ENCODE data around the gene IGSF3.
"Not testable (repeated sequence)": the region's sequence is repeated elsewhere in the genome, so short reads cannot be mapped to it uniquely, and the experiment has no call there.

IGSF3 gene

GRCh38 chr1:116658645-116659044 lies 8.9 kb downstream of the IGSF3 start:
- not testable (repeated sequence) for DNase-seq

- not testable (repeated sequence) for DNase-seq
These were observed 9.7 kb downstream of the IGSF3 start for GRCh38 chr1:116657836-116658235.

GRCh38 chr1:116654351-116654750 lies 13.2 kb downstream of the IGSF3 start:
- DNase-seq: no peak

DNA sequence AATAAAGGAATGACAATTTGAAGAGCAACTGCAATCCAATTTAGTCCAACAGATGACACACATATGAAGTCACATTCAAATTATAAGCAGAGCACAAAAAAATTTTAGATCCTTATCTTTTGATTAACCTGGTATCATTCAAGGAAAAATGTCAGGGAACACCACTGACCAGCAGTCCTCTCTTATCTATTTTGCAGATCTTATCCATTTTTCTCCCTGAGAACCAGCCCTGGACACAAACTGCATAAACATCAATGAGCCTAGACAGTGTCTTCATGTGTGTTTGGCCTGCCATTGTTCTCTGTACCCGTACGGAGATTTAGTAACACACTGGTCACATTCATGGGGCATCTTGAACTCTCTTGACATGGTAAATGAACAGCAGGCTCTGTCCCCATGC lies 14.9 kb downstream of the IGSF3 start:
- not testable (repeated sequence) for DNase-seq

DNA sequence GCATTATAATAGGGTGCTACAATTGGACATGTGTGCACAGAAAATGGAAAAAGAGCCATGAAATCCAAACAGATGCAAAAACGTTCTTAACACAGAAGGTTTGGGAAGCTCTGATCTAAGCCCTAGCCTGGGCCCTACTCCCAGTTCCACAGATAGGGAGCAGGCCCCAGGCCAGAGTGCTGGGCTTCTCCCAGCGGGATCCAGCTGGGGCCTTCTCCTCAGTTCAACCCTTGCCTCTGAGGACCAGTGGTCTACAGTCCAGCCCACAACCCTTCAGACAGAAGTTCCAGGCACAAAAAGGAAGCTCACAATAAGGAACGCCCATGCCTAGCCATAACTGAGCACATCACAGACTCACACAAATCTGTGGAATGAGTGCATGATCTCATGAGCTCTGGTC lies 16.8 kb downstream of the IGSF3 start:
- not testable (repeated sequence) for DNase-seq

- not testable (repeated sequence) for DNase-seq
These were observed 18.5 kb downstream of the IGSF3 start for GRCh38 chr1:116649041-116649440.

DNA sequence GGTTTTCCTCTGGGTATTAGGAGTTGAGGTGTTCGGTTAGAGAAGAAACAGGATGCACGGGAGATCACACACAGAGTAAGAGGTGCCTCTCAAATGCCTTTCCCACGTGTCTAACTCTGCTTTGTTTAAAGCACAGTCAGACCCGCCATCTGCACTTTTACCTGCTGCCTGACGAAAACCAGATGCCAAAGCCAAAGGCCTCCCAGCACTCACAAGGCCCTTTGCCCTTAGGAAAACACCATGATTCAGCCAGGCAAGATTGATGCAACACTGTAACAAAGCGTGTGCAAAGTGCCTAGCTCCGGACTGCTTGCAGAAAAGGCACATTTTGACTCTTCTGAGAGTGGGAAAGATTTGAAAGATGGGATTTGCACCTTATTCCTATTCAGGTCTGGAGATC lies 19.2 kb downstream of the IGSF3 start:
- DNase-seq: not testable (repeated sequence)

GRCh38 chr1:116647186-116647585 lies 20.3 kb downstream of the IGSF3 start:
- DNase-seq: not testable (repeated sequence)

DNA sequence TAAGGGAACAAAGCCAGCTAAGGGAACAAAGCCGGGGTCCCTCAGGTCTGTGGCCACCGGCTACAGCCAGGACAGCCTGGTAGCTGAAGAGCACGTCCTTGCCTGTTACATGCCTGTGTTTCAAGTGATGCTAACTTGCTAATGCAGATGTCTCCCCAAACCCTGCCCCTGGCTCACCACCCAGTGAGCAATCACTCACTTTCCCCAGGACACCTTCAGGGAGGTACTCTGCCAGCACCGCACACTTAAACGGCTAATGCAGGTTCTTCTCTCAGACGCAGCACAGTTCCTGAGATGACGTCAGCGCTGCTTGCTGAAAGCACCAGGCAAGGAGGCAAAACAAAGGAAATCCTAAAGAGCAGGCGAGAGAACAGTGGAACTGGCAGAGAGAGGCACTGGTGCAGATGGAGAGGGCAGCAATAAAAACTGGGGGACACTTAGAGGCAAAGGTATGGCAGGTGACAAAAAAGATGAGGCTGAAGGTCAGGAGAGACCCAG lies 20.8 kb downstream of the IGSF3 start:
- not testable (repeated sequence) for DNase-seq

DNA sequence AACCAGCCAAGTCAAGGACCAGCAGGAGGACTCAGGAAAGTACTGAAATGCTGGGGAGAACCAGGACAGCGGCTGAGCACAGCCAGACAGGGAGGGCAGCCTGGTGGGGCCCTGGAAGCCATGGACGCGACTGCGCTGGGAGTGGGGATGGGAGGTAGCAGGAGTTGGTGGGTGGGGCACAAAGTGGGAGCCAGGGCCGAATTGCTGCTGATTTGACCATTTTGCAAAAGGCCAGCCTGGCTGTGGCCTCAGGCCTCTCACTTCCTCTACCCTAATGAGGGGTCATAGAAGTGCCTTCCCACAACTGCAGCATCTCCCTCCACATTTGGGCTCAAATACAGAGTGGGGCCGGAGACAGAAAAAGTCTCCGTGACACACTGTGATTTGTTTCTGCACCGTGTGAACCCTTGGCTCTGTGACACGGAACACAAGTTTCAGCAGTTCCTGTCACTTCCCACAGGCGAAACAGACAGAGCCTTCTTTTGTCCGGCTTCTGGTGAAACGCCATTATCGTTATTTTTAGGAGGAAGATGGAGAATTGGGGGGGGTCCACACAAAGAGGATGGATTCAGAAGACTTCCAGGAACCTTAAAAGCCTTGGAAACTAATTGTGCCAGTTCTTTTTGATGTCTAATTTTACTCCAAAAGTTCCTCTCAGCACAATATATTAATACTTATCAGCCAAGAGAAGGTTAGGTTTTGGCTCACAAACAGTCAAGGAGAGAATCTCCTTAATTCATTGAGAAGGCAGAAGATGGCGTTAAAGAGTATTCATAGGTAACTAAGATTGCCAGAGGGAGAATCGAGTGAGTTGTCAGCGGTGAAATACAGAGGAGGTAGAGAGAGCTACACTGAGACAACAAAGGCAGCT lies 21.5 kb downstream of the IGSF3 start:
- not testable (repeated sequence) for DNase-seq

DNA sequence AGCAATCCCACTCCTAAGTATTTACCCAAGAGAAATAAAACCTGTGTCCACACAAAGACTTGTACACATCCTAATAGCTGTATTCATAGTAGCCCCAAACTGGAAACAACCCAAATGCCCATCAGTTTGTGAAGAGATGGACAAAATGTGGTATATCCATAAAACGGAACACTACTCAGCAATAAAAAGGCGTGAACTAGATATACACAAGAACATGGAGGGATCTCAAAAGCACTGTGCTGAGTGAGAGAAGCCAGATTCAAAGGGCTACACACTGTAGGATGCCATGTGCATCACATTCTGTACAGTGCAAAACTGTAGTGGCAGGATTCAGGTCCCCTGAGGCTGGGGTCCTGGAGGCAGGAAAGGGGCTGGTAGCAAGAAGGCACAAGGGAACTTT lies 22.5 kb downstream of the IGSF3 start:
- DNase-seq: not testable (repeated sequence)

DNA sequence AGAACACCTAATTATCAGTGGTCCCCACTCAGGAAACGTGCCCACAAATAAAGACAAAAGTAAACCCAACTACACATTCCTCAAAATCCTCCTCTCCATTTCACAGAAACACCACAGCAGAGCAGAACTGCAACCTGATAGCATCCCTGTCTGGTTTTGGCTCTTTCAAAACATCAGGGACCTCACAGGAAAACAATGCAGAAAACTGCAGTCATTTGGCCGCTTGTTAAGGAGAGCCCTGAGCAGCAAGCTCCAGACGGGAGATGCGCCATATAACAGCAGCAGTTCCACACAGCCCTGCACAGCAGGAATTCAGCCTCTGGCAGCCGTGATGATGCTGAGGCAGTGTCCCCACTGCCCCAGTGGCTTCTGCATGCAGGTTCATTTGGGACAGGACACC lies 23.4 kb downstream of the IGSF3 start:
- DNase-seq: not testable (repeated sequence)

- not testable (repeated sequence) for DNase-seq
These were observed 24.2 kb downstream of the IGSF3 start for GRCh38 chr1:116643281-116643751.

- not testable (repeated sequence) for DNase-seq
These were observed 24.9 kb downstream of the IGSF3 start for GRCh38 chr1:116642311-116643280.

- not testable (repeated sequence) for DNase-seq
These were observed 29.9 kb downstream of the IGSF3 start for GRCh38 chr1:116637583-116637982.

- not testable (repeated sequence) for DNase-seq
These were observed 30.9 kb downstream of the IGSF3 start for GRCh38 chr1:116636584-116636983.

DNA sequence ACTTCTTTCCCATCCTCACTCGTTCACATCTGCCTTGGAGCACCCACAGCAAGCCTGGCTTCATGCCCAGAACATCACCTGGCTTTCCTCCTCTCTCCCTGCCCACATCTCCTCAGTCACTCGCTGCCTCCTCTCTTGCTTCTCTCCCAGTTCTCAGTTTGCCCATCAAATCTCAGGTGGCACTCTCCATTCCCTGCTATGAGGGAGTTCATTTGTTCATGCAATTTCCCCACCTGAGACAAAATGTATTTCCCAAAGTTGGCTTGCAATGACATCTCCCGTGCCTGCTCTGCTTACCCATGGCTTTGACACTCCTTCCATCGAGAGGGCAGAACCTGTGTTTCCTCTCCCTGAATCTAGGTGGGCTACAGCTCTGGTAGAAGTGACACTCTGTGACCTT lies 33.1 kb downstream of the IGSF3 start:
- not testable (repeated sequence) for DNase-seq

- peak; percentile 28 for DNase-seq
These were observed 35.3 kb downstream of the IGSF3 start for GRCh38 chr1:116631996-116632925.

DNA sequence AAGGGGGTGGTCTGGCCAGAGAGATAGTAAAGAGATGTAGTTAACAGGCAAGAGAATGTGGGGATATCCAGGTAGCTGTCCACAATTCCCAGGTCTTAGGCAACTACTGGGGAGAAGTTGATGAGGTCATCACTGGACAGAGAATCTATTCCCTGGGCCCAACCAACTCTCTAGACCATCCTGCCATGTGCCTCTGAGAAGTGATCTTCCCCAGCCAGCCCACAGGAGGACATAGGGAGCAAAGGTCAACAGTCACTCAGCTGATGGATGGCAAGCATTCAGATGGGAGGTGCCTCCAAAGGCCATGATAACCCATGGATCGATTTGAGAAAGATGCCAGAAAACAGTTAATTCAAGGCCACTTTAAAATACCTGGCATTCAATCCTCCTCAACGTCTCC lies 36.0 kb downstream of the IGSF3 start:
- DNase-seq: not testable (repeated sequence)

DNA sequence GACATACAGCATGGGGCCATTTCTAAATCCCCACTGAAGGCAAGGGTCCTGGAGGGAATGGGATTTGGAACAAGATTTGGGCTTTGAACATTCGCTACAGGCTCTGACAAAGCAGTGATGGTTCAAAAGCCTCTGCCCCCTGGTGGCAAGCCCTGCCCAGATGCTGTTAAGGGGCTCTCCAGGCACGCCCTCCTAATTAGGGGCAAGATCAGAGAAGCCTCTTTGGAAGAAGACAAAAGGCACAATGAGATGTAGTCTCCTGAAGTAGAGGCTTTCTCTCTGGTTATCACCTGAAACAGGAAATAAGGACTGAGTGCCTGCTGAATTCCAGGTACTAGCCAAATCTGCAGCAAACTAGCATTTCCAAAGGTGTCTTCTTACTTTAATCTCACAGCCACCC lies 37.5 kb downstream of the IGSF3 start:
- DNase-seq: not testable (repeated sequence)

DNA sequence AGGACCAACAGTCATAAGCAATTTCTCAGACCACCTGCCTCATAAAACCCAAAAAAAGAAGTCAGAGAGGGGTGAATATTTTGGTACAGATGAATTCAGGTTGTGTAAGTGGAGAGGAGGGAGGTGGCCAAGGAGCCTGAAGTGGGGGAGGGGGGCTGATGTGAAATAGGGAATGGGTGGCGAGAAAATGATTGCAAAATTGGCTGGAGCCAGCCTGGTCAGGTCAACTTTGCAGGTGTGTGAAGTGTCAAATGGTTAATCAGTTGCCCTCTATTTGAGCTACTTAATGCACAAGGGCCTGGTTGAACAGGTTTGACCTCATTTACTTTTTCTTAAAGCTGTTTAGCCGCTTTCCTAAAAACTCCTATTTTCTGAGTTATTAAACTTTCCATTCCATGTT lies 38.1 kb downstream of the IGSF3 start:
- DNase-seq: not testable (repeated sequence)

DNA sequence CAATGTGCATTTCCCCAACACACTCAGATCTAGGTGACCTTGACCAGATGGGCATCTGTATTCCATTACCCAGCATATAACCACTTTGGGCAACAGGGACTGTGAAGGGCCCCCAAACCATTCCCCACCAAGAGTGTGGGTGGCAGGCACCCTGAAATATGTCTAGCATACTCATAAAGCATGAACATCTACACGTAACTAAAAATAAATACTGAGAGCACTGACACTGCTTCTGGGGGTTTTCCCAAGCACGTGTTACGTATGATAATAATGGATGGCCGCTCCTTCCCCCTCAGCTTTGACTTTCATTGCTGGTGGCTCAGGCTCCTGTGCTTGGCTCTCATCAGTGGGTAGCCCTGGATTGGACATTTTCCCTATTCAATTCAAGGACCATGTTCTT lies 39.1 kb downstream of the IGSF3 start:
- DNase-seq: no peak

All from OCI-M1 (cell line).